Measurements from ENCODE around the gene PCK1.

PCK1 gene

GRCh38 chr20:57596998-57597939 lies 36.4 kb downstream of the PCK1 start:
- Histone ChIP-seq H3K4me3 (replicated peaks; ENCODE audit: low read depth, low read length) (no peak overlapping the region), H3K27me3 (replicated peaks; ENCODE audit: control insufficient read depth, insufficient read depth, low read length) (no peaks in the 10 kb centered on the region), H3K36me3 (ENCODE audit: control insufficient read depth, insufficient read depth, low read length) (no peaks in the 10 kb centered on the region)
- TF ChIP-seq CTCF (IDR thresholded peaks at IDR 0.05; ENCODE audit: insufficient read depth, low read length, poor library complexity, severe bottlenecking), result peak; percentile 83
- DNase-seq (ENCODE audit: extremely low read depth, insufficient read length), result peak; percentile 66

- Histone ChIP-seq H3K36me3 (ENCODE audit: control insufficient read depth, insufficient read depth, low read length) (no peaks in the 10 kb centered on the region), H3K27me3 (replicated peaks; ENCODE audit: control insufficient read depth, insufficient read depth, low read length) (no peaks in the 10 kb centered on the region)
- TF ChIP-seq CTCF (IDR thresholded peaks at IDR 0.05; ENCODE audit: insufficient read depth, low read length, poor library complexity, severe bottlenecking), result no peak
Measured at GRCh38 chr20:57598060-57598459, 37.1 kb downstream of the PCK1 start.

GRCh38 chr20:57598491-57598890 lies 37.6 kb downstream of the PCK1 start:
- TF ChIP-seq CTCF (IDR thresholded peaks at IDR 0.05; ENCODE audit: insufficient read depth, low read length, poor library complexity, severe bottlenecking), result no peak
- no peaks in the 10 kb centered on the region for H3K36me3 ChIP-seq (ENCODE audit: control insufficient read depth, insufficient read depth, low read length)
- no peak overlapping the region for H3K4me3 ChIP-seq (replicated peaks; ENCODE audit: low read depth, low read length)
- H3K27me3 ChIP-seq (replicated peaks; ENCODE audit: control insufficient read depth, insufficient read depth, low read length), result no peaks in the 10 kb centered on the region
- no peak for DNase-seq (ENCODE audit: extremely low read depth, insufficient read length)

More at GRCh38 chr20:57598060-57598459, 37.1 kb downstream of the PCK1 start:
- no peak overlapping the region for H3K4me3 ChIP-seq (replicated peaks; ENCODE audit: low read depth, low read length)
- DNase-seq (ENCODE audit: extremely low read depth, insufficient read length), result no peak

- Histone ChIP-seq H3K36me3 (ENCODE audit: control insufficient read depth, insufficient read depth, low read length) (no peaks in the 10 kb centered on the region), H3K27me3 (replicated peaks; ENCODE audit: control insufficient read depth, insufficient read depth, low read length) (no peaks in the 10 kb centered on the region), H3K4me3 (replicated peaks; ENCODE audit: low read depth, low read length) (no peak overlapping the region)
- DNase-seq (ENCODE audit: extremely low read depth, insufficient read length), result no peak
- no peak for TF ChIP-seq CTCF (IDR thresholded peaks at IDR 0.05; ENCODE audit: insufficient read depth, low read length, poor library complexity, severe bottlenecking)
Measured at GRCh38 chr20:57600320-57601210, 39.7 kb downstream of the PCK1 start.

- TF ChIP-seq CTCF (IDR thresholded peaks at IDR 0.05; ENCODE audit: insufficient read depth, low read length, poor library complexity, severe bottlenecking), result no peak
- no peak for DNase-seq (ENCODE audit: extremely low read depth, insufficient read length)
- Histone ChIP-seq H3K27me3 (replicated peaks; ENCODE audit: control insufficient read depth, insufficient read depth, low read length) (no peaks in the 10 kb centered on the region), H3K4me3 (replicated peaks; ENCODE audit: low read depth, low read length) (no peak overlapping the region), H3K36me3 (ENCODE audit: control insufficient read depth, insufficient read depth, low read length) (no peaks in the 10 kb centered on the region)
Measured at GRCh38 chr20:57601211-57601570, 40.3 kb downstream of the PCK1 start.
